HFFc6 (cell line): Measurements from ENCODE around the gene MPZL2. TPM values are rescaled to one million over a fixed set of nuclear protein-coding genes. Genes with fewer than 3 reads are reported as not detected.

Experiments used
- DNase-seq: peaks from one replicate; pipeline ENCODE4 v3.0.0-alpha.2; 2018
- H3K27ac Mint-ChIP-seq: 2 replicates; pipeline ENCODE4 v1.8.0; 2020; ENCODE audit warnings: mild to moderate bottlenecking, mixed read lengths
- H3K27me3 Mint-ChIP-seq: 2 replicates; pipeline ENCODE4 v1.8.0; 2021; ENCODE audit warnings: mild to moderate bottlenecking, moderate library complexity, mixed read lengths; ENCODE audit not compliant: insufficient read depth
- H3K36me3 Mint-ChIP-seq: 2 replicates; pipeline ENCODE4 v1.8.0; 2021; ENCODE audit warnings: low read depth, mixed read lengths
- H3K4me1 Mint-ChIP-seq: 2 replicates; pipeline ENCODE4 v1.8.0; 2020; ENCODE audit warnings: low read depth, mixed read lengths
- H3K4me3 Mint-ChIP-seq: 2 replicates; pipeline ENCODE4 v1.8.0; 2020; ENCODE audit warnings: mild to moderate bottlenecking, moderate library complexity, mixed read lengths
- H3K9me3 Mint-ChIP-seq: 2 replicates; pipeline ENCODE4 v1.8.0; 2020; ENCODE audit warnings: mild to moderate bottlenecking, mixed read lengths
- CTCF ChIP-seq: fragments of 200-600 bp; sonication (generic); IDR thresholded peaks from 2 replicates; pipeline ENCODE4 v1.5.0; 2021; ENCODE audit warnings: antibody characterized with exemption, mild to moderate bottlenecking
- total RNA-seq, 6 experiments: library from RNA; stranded (reverse); fragmentation: NEBNext Ultra II Directional; extraction: Animal tissue kit (Norgen Biotek cat#: 25700); gene quantifications; 2 replicates in 1 of 6; 3 replicates in 5 of 6; pipeline ENCODE4 v1.2.3, GENCODE V29; 2021

The MPZL2 gene
- total RNA-seq, 6 experiments from 2014 or later, result not detected

- no peak for TF ChIP-seq CTCF
- Mint-ChIP-seq H3K4me3 (0 out of 2 replicates have a peak overlapping the region, but pooled peaks have one; percentile 1), H3K4me1 (peaks cover 32% of the 10 kb centered on the region), H3K27ac (no peak overlapping the region), H3K27me3 (0 out of 2 replicates have a peak, but pooled peaks cover 3% of the 10 kb centered on the region), H3K36me3 (no peaks in the 10 kb centered on the region), H3K9me3 (no peaks in the 10 kb centered on the region)
- DNase-seq, result peak; percentile 63
These were observed 11.1 kb upstream of the MPZL2 start for GRCh38 chr11:118275176-118275575.

- peaks cover 8% of the 10 kb centered on the region; the same call in 1 of the 2 replicates for H3K27me3 Mint-ChIP-seq
- no peak overlapping the region for H3K27ac Mint-ChIP-seq
- H3K4me1 Mint-ChIP-seq, result peaks cover 32% of the 10 kb centered on the region
- DNase-seq, result no peak
- H3K9me3 Mint-ChIP-seq, result no peaks in the 10 kb centered on the region
- no peak for TF ChIP-seq CTCF
- no peak overlapping the region for H3K4me3 Mint-ChIP-seq
- no peaks in the 10 kb centered on the region for H3K36me3 Mint-ChIP-seq
These were observed 10.1 kb upstream of the MPZL2 start for GRCh38 chr11:118274186-118274585.

- DNase-seq, result no peak
- H3K9me3 Mint-ChIP-seq, result no peaks in the 10 kb centered on the region
- H3K36me3 Mint-ChIP-seq, result no peaks in the 10 kb centered on the region
- H3K27ac Mint-ChIP-seq, result no peak overlapping the region
- H3K4me1 Mint-ChIP-seq, result peaks cover 25% of the 10 kb centered on the region
- H3K27me3 Mint-ChIP-seq, result peaks cover 9% of the 10 kb centered on the region; the same call in 1 of the 2 replicates
- TF ChIP-seq CTCF, result no peak
- no peak overlapping the region for H3K4me3 Mint-ChIP-seq
These were observed 7.9 kb upstream of the MPZL2 start for GRCh38 chr11:118272001-118272400.

- peaks cover 6% of the 10 kb centered on the region for H3K4me1 Mint-ChIP-seq
- no peak for DNase-seq
- no peak overlapping the region for H3K27ac Mint-ChIP-seq
- peaks cover 43% of the 10 kb centered on the region for H3K27me3 Mint-ChIP-seq
- no peak overlapping the region for H3K4me3 Mint-ChIP-seq
- no peaks in the 10 kb centered on the region for H3K36me3 Mint-ChIP-seq
- H3K9me3 Mint-ChIP-seq, result no peaks in the 10 kb centered on the region
- TF ChIP-seq CTCF, result no peak
These were observed 3.4 kb upstream of the MPZL2 start for GRCh38 chr11:118267486-118267885.

GRCh38 chr11:118265954-118266353 lies 1.9 kb upstream of the MPZL2 start:
- Mint-ChIP-seq H3K27me3 (peaks cover 45% of the 10 kb centered on the region), H3K27ac (no peak overlapping the region), H3K9me3 (no peaks in the 10 kb centered on the region), H3K4me3 (no peak overlapping the region), H3K36me3 (no peaks in the 10 kb centered on the region), H3K4me1 (peaks cover 6% of the 10 kb centered on the region)
- TF ChIP-seq CTCF, result no peak
- no peak for DNase-seq
